Chondrocyte (in vitro differentiated cells): ENCODE results near the gene CDKN2C. TPM values are rescaled to one million over a fixed set of nuclear protein-coding genes. Genes with fewer than 3 reads are reported as not detected.
"Not testable (repeated sequence)": the region's sequence is repeated elsewhere in the genome, so short reads cannot be mapped to it uniquely, and the experiment has no call there.

Experiments
- DNase-seq: peaks from one replicate; pipeline ENCODE4 v3.0.0; 2021; ENCODE audit warnings: mixed read lengths, low spot score
- H3K27ac Mint-ChIP-seq: one replicate; pipeline ENCODE4 v1.8.0; 2021; ENCODE audit warnings: mild to moderate bottlenecking, moderate library complexity, mixed read lengths; ENCODE audit not compliant: unreplicated experiment
- H3K27me3 Mint-ChIP-seq: 2 replicates; pipeline ENCODE4 v1.8.0; 2021; ENCODE audit warnings: low read depth, mixed read lengths
- H3K36me3 Mint-ChIP-seq: 2 replicates; pipeline ENCODE4 v1.8.0; 2021; ENCODE audit warnings: low read depth, mixed read lengths
- H3K4me1 Mint-ChIP-seq: 2 replicates; pipeline ENCODE4 v1.8.0; 2021; ENCODE audit warnings: low read depth, mild to moderate bottlenecking, mixed read lengths
- H3K4me3 Mint-ChIP-seq: one replicate; pipeline ENCODE4 v1.8.0; 2021; ENCODE audit warnings: mild to moderate bottlenecking, moderate library complexity, mixed read lengths; ENCODE audit not compliant: unreplicated experiment
- H3K9me3 Mint-ChIP-seq: 2 replicates; pipeline ENCODE4 v1.8.0; 2021; ENCODE audit warnings: low read depth, mixed read lengths
- total RNA-seq: library from RNA; stranded (reverse); gene quantifications from 3 replicates; pipeline ENCODE4 v1.2.1, GENCODE V29; 2021
- TF ChIP-seq, protein P1 (sequence below): fragments of 200-600 bp; sonication (generic); IDR thresholded peaks from 2 replicates; pipeline ENCODE4 v1.5.0; 2021; ENCODE audit warnings: antibody characterized with exemption, mild to moderate bottlenecking, moderate library complexity

CDKN2C gene
- total RNA-seq, 1 donor from 2014 or later, result 5.2 TPM

DNA sequence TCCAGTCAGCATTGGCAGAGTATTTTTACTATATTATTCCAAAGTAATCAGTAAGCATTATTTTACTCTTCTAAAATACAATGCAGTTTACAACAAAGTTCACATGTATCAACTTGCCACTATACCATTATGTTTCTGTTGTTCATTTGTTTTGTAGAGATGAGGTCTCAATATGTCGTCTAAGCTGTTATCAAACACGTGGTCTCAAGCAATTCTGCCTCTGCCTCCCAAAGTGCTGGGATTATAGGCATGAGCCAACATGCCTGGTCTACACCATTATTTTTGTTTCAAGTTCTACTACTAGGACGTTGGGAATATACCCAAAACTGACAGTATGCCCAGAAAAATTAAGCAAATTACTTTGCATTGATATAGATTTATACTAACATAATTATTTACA lies 29.8 kb upstream of the CDKN2C start:
- H3K27ac Mint-ChIP-seq, result no peak overlapping the region
- no peaks in the 10 kb centered on the region for H3K36me3 Mint-ChIP-seq
- no peak overlapping the region for H3K4me3 Mint-ChIP-seq
- DNase-seq, result no peak
- no peaks in the 10 kb centered on the region for H3K27me3 Mint-ChIP-seq
- TF ChIP-seq, protein P1, sequence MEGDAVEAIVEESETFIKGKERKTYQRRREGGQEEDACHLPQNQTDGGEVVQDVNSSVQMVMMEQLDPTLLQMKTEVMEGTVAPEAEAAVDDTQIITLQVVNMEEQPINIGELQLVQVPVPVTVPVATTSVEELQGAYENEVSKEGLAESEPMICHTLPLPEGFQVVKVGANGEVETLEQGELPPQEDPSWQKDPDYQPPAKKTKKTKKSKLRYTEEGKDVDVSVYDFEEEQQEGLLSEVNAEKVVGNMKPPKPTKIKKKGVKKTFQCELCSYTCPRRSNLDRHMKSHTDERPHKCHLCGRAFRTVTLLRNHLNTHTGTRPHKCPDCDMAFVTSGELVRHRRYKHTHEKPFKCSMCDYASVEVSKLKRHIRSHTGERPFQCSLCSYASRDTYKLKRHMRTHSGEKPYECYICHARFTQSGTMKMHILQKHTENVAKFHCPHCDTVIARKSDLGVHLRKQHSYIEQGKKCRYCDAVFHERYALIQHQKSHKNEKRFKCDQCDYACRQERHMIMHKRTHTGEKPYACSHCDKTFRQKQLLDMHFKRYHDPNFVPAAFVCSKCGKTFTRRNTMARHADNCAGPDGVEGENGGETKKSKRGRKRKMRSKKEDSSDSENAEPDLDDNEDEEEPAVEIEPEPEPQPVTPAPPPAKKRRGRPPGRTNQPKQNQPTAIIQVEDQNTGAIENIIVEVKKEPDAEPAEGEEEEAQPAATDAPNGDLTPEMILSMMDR, result no peak
- no peaks in the 10 kb centered on the region for H3K9me3 Mint-ChIP-seq
- H3K4me1 Mint-ChIP-seq, result no peaks in the 10 kb centered on the region

DNA sequence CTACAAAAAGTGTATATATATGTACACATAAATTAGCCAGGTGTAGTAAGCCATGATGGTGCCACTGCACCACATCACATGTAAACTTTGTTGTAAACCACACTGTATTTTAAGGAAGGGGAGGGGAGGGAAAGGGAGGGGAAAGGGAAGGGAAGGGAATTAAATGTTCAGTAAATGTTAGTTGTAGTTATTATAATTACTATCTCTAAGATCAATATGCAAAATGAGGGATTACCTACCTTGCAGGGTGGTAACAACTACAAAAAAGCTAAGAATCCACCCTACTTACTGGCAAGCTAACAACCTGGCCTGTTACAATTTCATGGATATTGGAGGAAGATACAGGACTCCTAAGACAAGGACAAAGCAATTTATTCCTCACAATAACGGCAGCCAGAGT lies 27.7 kb upstream of the CDKN2C start:
- H3K9me3 Mint-ChIP-seq, result no peaks in the 10 kb centered on the region
- TF ChIP-seq, protein P1, result no peak
- H3K4me1 Mint-ChIP-seq, result no peaks in the 10 kb centered on the region
- no peak overlapping the region for H3K27ac Mint-ChIP-seq
- H3K36me3 Mint-ChIP-seq, result no peaks in the 10 kb centered on the region
- no peak for DNase-seq
- no peak overlapping the region for H3K4me3 Mint-ChIP-seq
- no peaks in the 10 kb centered on the region for H3K27me3 Mint-ChIP-seq

GRCh38 chr1:50949286-50949982 lies 20.6 kb upstream of the CDKN2C start:
- Mint-ChIP-seq H3K9me3 (no peaks in the 10 kb centered on the region), H3K36me3 (no peaks in the 10 kb centered on the region), H3K4me1 (no peaks in the 10 kb centered on the region), H3K27ac (no peak overlapping the region), H3K27me3 (no peaks in the 10 kb centered on the region), H3K4me3 (no peak overlapping the region)
- TF ChIP-seq, protein P1, result no peak
- DNase-seq, result no peak

- Mint-ChIP-seq H3K27me3 (no peaks in the 10 kb centered on the region), H3K4me3 (no peak overlapping the region), H3K4me1 (no peaks in the 10 kb centered on the region), H3K9me3 (no peaks in the 10 kb centered on the region), H3K36me3 (no peaks in the 10 kb centered on the region), H3K27ac (no peak overlapping the region)
- no peak for DNase-seq
- TF ChIP-seq, protein P1, result no peak
Observed at GRCh38 chr1:50950396-50950795, 19.6 kb upstream of the CDKN2C start.

- not testable (repeated sequence) for H3K27me3 Mint-ChIP-seq, H3K36me3 Mint-ChIP-seq, H3K9me3 Mint-ChIP-seq, H3K4me1 Mint-ChIP-seq, H3K4me3 Mint-ChIP-seq, DNase-seq, H3K27ac Mint-ChIP-seq
Observed at GRCh38 chr1:50952566-50952965, 17.5 kb upstream of the CDKN2C start.

DNA sequence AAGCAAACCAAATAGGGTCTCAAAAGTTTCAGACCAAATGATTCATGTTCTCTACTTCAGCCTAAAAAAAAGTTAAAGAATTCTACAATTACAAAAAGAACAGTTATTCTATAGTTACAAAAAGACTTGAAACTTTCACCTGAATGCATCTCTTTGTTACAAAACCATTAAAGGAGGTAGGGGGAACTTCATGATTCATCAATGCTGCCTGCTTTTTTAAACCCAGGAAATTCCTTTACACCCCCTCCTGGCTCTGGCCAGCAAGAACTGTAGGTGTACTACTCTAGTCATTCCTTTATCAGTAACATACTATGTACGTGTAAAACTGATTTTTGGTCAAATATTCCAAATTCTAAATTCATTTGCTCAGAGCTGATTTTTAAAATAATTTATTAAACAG lies 14.9 kb upstream of the CDKN2C start:
- Mint-ChIP-seq H3K4me1 (peaks cover 9% of the 10 kb centered on the region), H3K27me3 (no peaks in the 10 kb centered on the region), H3K4me3 (no peak overlapping the region), H3K27ac (no peak overlapping the region), H3K9me3 (no peaks in the 10 kb centered on the region), H3K36me3 (no peaks in the 10 kb centered on the region)
- no peak for DNase-seq
- TF ChIP-seq, protein P1, result no peak
